ENCODE measurements around the gene DRD2.
"Not testable (repeated sequence)": the region's sequence is repeated elsewhere in the genome, so short reads cannot be mapped to it uniquely, and the experiment has no call there.

Gene DRD2

GRCh38 chr11:113475160-113475761 lies at the start of gene DRD2:
Gene DRD2 (minus strand): TSS chr11:113475398. CDS start chr11:113424651, 50,747 bp downstream.
- no peak for DNase-seq

- not testable (repeated sequence) for DNase-seq
Observed at GRCh38 chr11:113523906-113524305, 48.7 kb upstream of the DRD2 start.

GRCh38 chr11:113521737-113522517 lies 46.7 kb upstream of the DRD2 start:
- DNase-seq: no peak

- no peak for DNase-seq
Observed at GRCh38 chr11:113519989-113520613, 44.9 kb upstream of the DRD2 start.

GRCh38 chr11:113518716-113519495 lies 43.7 kb upstream of the DRD2 start:
- no peak for DNase-seq

- DNase-seq: no peak
Observed at GRCh38 chr11:113517361-113517760, 42.2 kb upstream of the DRD2 start.

GRCh38 chr11:113514856-113515255 lies 39.7 kb upstream of the DRD2 start:
- DNase-seq: no peak

- DNase-seq: no peak
Observed at GRCh38 chr11:113507341-113507740, 32.1 kb upstream of the DRD2 start.

GRCh38 chr11:113506893-113507292 lies 31.7 kb upstream of the DRD2 start:
- no peak for DNase-seq

- no peak for DNase-seq
Observed at GRCh38 chr11:113506461-113506860, 31.3 kb upstream of the DRD2 start.

GRCh38 chr11:113505541-113506375 lies 30.6 kb upstream of the DRD2 start:
- no peak for DNase-seq

- no peak for DNase-seq
Observed at GRCh38 chr11:113505046-113505445, 29.8 kb upstream of the DRD2 start.

- no peak for DNase-seq
Observed at GRCh38 chr11:113504586-113504985, 29.4 kb upstream of the DRD2 start.

- no peak for DNase-seq
Observed at GRCh38 chr11:113504071-113504470, 28.9 kb upstream of the DRD2 start.

- DNase-seq: no peak
Observed at GRCh38 chr11:113497066-113497910, 22.1 kb upstream of the DRD2 start.

- DNase-seq: no peak
Observed at GRCh38 chr11:113496026-113496651, 20.9 kb upstream of the DRD2 start.

GRCh38 chr11:113494021-113494420 lies 18.8 kb upstream of the DRD2 start:
- DNase-seq: no peak

- no peak for DNase-seq
Observed at GRCh38 chr11:113493206-113493605, 18.0 kb upstream of the DRD2 start.

GRCh38 chr11:113488931-113489351 lies 13.7 kb upstream of the DRD2 start:
- no peak for DNase-seq

- no peak for DNase-seq
Observed at GRCh38 chr11:113487622-113488021, 12.4 kb upstream of the DRD2 start.

- DNase-seq: no peak
Observed at GRCh38 chr11:113484223-113484622, 9.0 kb upstream of the DRD2 start.
